H9 (cell line): ENCODE data around the gene EPB41. TPM values are rescaled to one million over a fixed set of nuclear protein-coding genes. Genes with fewer than 3 reads are reported as not detected.
"Not testable (repeated sequence)": the region's sequence is repeated elsewhere in the genome, so short reads cannot be mapped to it uniquely, and the experiment has no call there.

Experiments used
- DNase-seq: peaks from one replicate; pipeline ENCODE4 v3.0.0-alpha.2; 2017
- H2AFZ ChIP-seq: one replicate; pipeline ENCODE4 v1.6.1; 2013; ENCODE audit warnings: mild to moderate bottlenecking, low read length, control low read depth, moderate library complexity
- H2AK5ac ChIP-seq: 2 replicates; pipeline ENCODE4 v1.6.1; 2013; ENCODE audit warnings: low read length, control low read depth, mixed read lengths; ENCODE audit not compliant: insufficient read length
- H2BK120ac ChIP-seq: one replicate; pipeline ENCODE4 v1.6.1; 2013; ENCODE audit warnings: low read depth, mild to moderate bottlenecking, low read length, control low read depth, inconsistent platforms; ENCODE audit not compliant: poor library complexity, severe bottlenecking
- H2BK12ac ChIP-seq: 2 replicates; pipeline ENCODE4 v1.6.1; 2013; ENCODE audit warnings: low read length, control low read depth, mixed read lengths, low read depth; ENCODE audit not compliant: insufficient read length
- H2BK15ac ChIP-seq: 2 replicates; pipeline ENCODE4 v1.6.1; 2013; ENCODE audit warnings: low read depth, low read length, control low read depth
- H2BK20ac ChIP-seq: one replicate; pipeline ENCODE4 v1.6.1; 2013; ENCODE audit warnings: low read depth, mild to moderate bottlenecking, low read length, control low read depth, inconsistent platforms; ENCODE audit not compliant: poor library complexity, severe bottlenecking
- H2BK5ac ChIP-seq: 2 replicates; pipeline ENCODE4 v1.6.1; 2013; ENCODE audit warnings: low read length, control low read depth, mixed read lengths; ENCODE audit not compliant: insufficient read length
- H3K14ac ChIP-seq: 2 replicates; pipeline ENCODE4 v1.6.1; 2013; ENCODE audit warnings: low read length, control low read depth; ENCODE audit not compliant: insufficient read depth
- H3K18ac ChIP-seq: 2 replicates; pipeline ENCODE4 v1.6.1; 2013; ENCODE audit warnings: low read depth, mild to moderate bottlenecking, mixed read lengths, low read length, control low read depth; ENCODE audit not compliant: insufficient read length
- H3K23ac ChIP-seq: 2 replicates; pipeline ENCODE4 v1.6.1; 2013; ENCODE audit warnings: low read length, control low read depth, mixed read lengths, low read depth; ENCODE audit not compliant: insufficient read length
- H3K23me2 ChIP-seq: 2 replicates; pipeline ENCODE4 v1.6.1; 2013; ENCODE audit warnings: low read depth, mild to moderate bottlenecking, mixed read lengths, low read length, control low read depth; ENCODE audit not compliant: insufficient read length, poor library complexity, severe bottlenecking
- H3K27ac ChIP-seq: 2 replicates; pipeline ENCODE4 v1.5.1; 2013; ENCODE audit warnings: low read length, control low read depth, mixed read lengths, low read depth; ENCODE audit not compliant: insufficient read length
- H3K27me3 ChIP-seq: 2 replicates; pipeline ENCODE4 v1.6.1; 2013; ENCODE audit warnings: low read length, control low read depth, inconsistent platforms; ENCODE audit not compliant: insufficient read depth
- H3K4ac ChIP-seq: 2 replicates; pipeline ENCODE4 v1.6.1; 2013; ENCODE audit warnings: low read depth, mild to moderate bottlenecking, control low read depth, inconsistent platforms, low read length, moderate library complexity
- H3K4me1 ChIP-seq: 2 replicates; pipeline ENCODE4 v1.6.1; 2013; ENCODE audit warnings: low read length, control low read depth, inconsistent platforms; ENCODE audit not compliant: insufficient read depth
- H3K4me2 ChIP-seq: 2 replicates; pipeline ENCODE4 v1.6.1; 2013; ENCODE audit warnings: low read length, control low read depth, mixed read lengths; ENCODE audit not compliant: insufficient read length, insufficient read depth
- H3K56ac ChIP-seq: 2 replicates; pipeline ENCODE4 v1.6.1; 2013; ENCODE audit warnings: low read depth, mild to moderate bottlenecking, mixed read lengths, low read length, control low read depth; ENCODE audit not compliant: insufficient read length
- H3K79me1 ChIP-seq: 2 replicates; pipeline ENCODE4 v1.6.1; 2013; ENCODE audit warnings: low read depth, mild to moderate bottlenecking, moderate library complexity, low read length, control low read depth, inconsistent platforms; ENCODE audit not compliant: insufficient read depth, poor library complexity, severe bottlenecking
- H3K79me2 ChIP-seq: 2 replicates; pipeline ENCODE4 v1.6.1; 2013; ENCODE audit warnings: low read length, control low read depth, inconsistent platforms; ENCODE audit not compliant: insufficient read depth
- H3K9ac ChIP-seq: 2 replicates; pipeline ENCODE4 v1.6.1; 2013; ENCODE audit warnings: low read length, control low read depth, mixed read lengths; ENCODE audit not compliant: insufficient read length; ENCODE audit errors: extremely low read depth
- H3K9me3 ChIP-seq: one replicate; pipeline ENCODE4 v1.6.1; 2013; ENCODE audit warnings: low read depth, low read length, inconsistent platforms; ENCODE audit not compliant: control insufficient read depth
- H3T11ph ChIP-seq: one replicate; pipeline ENCODE4 v1.6.1; 2013; ENCODE audit warnings: mild to moderate bottlenecking, low read length, control low read depth, inconsistent platforms
- H4K20me1 ChIP-seq: one replicate; pipeline ENCODE4 v1.6.1; 2013; ENCODE audit not compliant: control insufficient read depth, insufficient read length, insufficient read depth
- H4K5ac ChIP-seq: 2 replicates; pipeline ENCODE4 v1.6.1; 2013; ENCODE audit warnings: low read depth, mild to moderate bottlenecking, mixed read lengths, low read length, control low read depth; ENCODE audit not compliant: insufficient read length
- H4K8ac ChIP-seq: replicated peaks from 2 replicates; pipeline ENCODE4 v1.6.1; 2013; ENCODE audit warnings: low read length, control low read depth, mixed read lengths, low read depth; ENCODE audit not compliant: insufficient read length
- H4K91ac ChIP-seq: 2 replicates; pipeline ENCODE4 v1.6.1; 2013; ENCODE audit warnings: low read depth, mild to moderate bottlenecking, moderate library complexity, mixed read lengths, low read length, control low read depth; ENCODE audit not compliant: insufficient read length
- H3K27ac Mint-ChIP-seq, 3 experiments: 2 replicates in 2 of 3; 3 replicates in 1 of 3; pipeline ENCODE4 v1.8.0; 2020 to 2021; ENCODE audit warnings: mixed read lengths in 3 of 3, mild to moderate bottlenecking in 1 of 3, moderate library complexity in 1 of 3
- H3K27me3 Mint-ChIP-seq: 2 replicates; pipeline ENCODE4 v1.8.0; 2021; ENCODE audit warnings: low read depth, mild to moderate bottlenecking, moderate library complexity, mixed read lengths
- H3K36me3 Mint-ChIP-seq, 3 experiments: 2 replicates in 2 of 3; 3 replicates in 1 of 3; pipeline ENCODE4 v1.8.0; 2020 to 2021; ENCODE audit warnings: low read depth in 3 of 3, mixed read lengths in 3 of 3; ENCODE audit not compliant: insufficient read depth in 1 of 3
- H3K4me1 Mint-ChIP-seq, 2 experiments: 2 replicates each; pipeline ENCODE4 v1.8.0; 2020; ENCODE audit warnings: mixed read lengths in 2 of 2
- H3K4me3 Mint-ChIP-seq, 2 experiments: 2 replicates in 1 of 2; 3 replicates in 1 of 2; pipeline ENCODE4 v1.8.0; 2020 to 2021; ENCODE audit warnings: mild to moderate bottlenecking in 2 of 2, mixed read lengths in 2 of 2, moderate library complexity in 1 of 2
- H3K9me3 Mint-ChIP-seq, 2 experiments: 2 replicates in 1 of 2; 3 replicates in 1 of 2; pipeline ENCODE4 v1.8.0; 2020; ENCODE audit warnings: mild to moderate bottlenecking in 2 of 2, mixed read lengths in 2 of 2, moderate library complexity in 1 of 2
- WGBS: extraction: QIAGEN DNeasy Blood & Tissue Kit; methylation state at CpG from one replicate; pipeline ENCODE4 v1.1.7; 2013; ENCODE audit warnings: missing lambda C conversion rate, low lambda C conversion rate, mixed read lengths; ENCODE audit not compliant: insufficient read length; ENCODE audit errors: extremely low coverage; 5-methylcytosine and 5-hydroxymethylcytosine counted together
- total RNA-seq: library from RNA; stranded (reverse); gene quantifications from 2 replicates; pipeline ENCODE4 v1.2.1, GENCODE V29; 2021
- TF ChIP-seq, protein P1 (sequence below): fragments of 200-600 bp; sonication (generic); conservative IDR thresholded peaks from 3 replicates; pipeline ENCODE4 v1.8.0; 2021; ENCODE audit warnings: antibody characterized with exemption, mild to moderate bottlenecking

Gene EPB41
- total RNA-seq, 1 experiment from 2014 or later, result 75.4 TPM

- Histone ChIP-seq H3T11ph (no peak overlapping the region), H2BK15ac (no peak overlapping the region), H3K4me1 (peaks cover 2% of the 10 kb centered on the region; the same call in 1 of the 2 replicates), H3K23ac (no peak overlapping the region), H3K4ac (no peak overlapping the region), H2BK5ac (no peak overlapping the region), H3K27me3 (no peaks in the 10 kb centered on the region; the same call in 1 of the 2 replicates), H3K79me2 (no peaks in the 10 kb centered on the region), H3K27ac (no peak overlapping the region), H4K91ac (no peak overlapping the region), H3K9ac (no peak overlapping the region), H4K8ac (no peak overlapping the region), H2BK12ac (no peak overlapping the region), H3K4me2 (no peak overlapping the region), H2BK20ac (no peak overlapping the region), H3K56ac (no peak overlapping the region), H4K20me1 (peaks cover 2% of the 10 kb centered on the region), H3K18ac (no peak overlapping the region), H3K23me2 (peaks cover 4% of the 10 kb centered on the region), H2AFZ (no peak overlapping the region), H2AK5ac (no peak overlapping the region), H3K79me1 (no peaks in the 10 kb centered on the region), H3K9me3 (no peaks in the 10 kb centered on the region), H3K14ac (no peak overlapping the region), H4K5ac (no peak overlapping the region), H2BK120ac (no peak overlapping the region)
- peaks cover 9 to 16% of the 10 kb centered on the region in 2 experiments for H3K4me1 Mint-ChIP-seq
- no peaks in the 10 kb centered on the region for H3K9me3 Mint-ChIP-seq
- H3K27me3 Mint-ChIP-seq, result peaks cover 22% of the 10 kb centered on the region
- TF ChIP-seq, protein P1, sequence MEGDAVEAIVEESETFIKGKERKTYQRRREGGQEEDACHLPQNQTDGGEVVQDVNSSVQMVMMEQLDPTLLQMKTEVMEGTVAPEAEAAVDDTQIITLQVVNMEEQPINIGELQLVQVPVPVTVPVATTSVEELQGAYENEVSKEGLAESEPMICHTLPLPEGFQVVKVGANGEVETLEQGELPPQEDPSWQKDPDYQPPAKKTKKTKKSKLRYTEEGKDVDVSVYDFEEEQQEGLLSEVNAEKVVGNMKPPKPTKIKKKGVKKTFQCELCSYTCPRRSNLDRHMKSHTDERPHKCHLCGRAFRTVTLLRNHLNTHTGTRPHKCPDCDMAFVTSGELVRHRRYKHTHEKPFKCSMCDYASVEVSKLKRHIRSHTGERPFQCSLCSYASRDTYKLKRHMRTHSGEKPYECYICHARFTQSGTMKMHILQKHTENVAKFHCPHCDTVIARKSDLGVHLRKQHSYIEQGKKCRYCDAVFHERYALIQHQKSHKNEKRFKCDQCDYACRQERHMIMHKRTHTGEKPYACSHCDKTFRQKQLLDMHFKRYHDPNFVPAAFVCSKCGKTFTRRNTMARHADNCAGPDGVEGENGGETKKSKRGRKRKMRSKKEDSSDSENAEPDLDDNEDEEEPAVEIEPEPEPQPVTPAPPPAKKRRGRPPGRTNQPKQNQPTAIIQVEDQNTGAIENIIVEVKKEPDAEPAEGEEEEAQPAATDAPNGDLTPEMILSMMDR, result no peak
- no peak for DNase-seq
- no peak overlapping the region for H3K27ac Mint-ChIP-seq
- no peak overlapping the region for H3K4me3 Mint-ChIP-seq
- H3K36me3 Mint-ChIP-seq, result no peaks in the 10 kb centered on the region
- WGBS, result no CpG with 5 or more reads among the region's 5 CpGs
Observed at GRCh38 chr1:29129916-29130315, 215.5 kb downstream of the EPB41 start.

GRCh38 chr1:29131056-29131455 is 216.7 kb downstream of the EPB41 start:
- not testable (repeated sequence) for H2BK20ac ChIP-seq, DNase-seq, H3K79me2 ChIP-seq, H3K4me1 Mint-ChIP-seq, H3K27ac ChIP-seq, H3K9me3 ChIP-seq, H3K23ac ChIP-seq, H3K18ac ChIP-seq, H3K4me2 ChIP-seq, H3K14ac ChIP-seq, H3K79me1 ChIP-seq, H4K20me1 ChIP-seq, H4K91ac ChIP-seq, H2BK120ac ChIP-seq, H3K9me3 Mint-ChIP-seq, H3T11ph ChIP-seq, H3K9ac ChIP-seq, H3K27ac Mint-ChIP-seq, H3K4ac ChIP-seq, H4K8ac ChIP-seq, H4K5ac ChIP-seq, H3K4me1 ChIP-seq, H2BK12ac ChIP-seq, H3K23me2 ChIP-seq, H3K27me3 ChIP-seq, H3K4me3 Mint-ChIP-seq, H2AK5ac ChIP-seq, H2AFZ ChIP-seq, H2BK15ac ChIP-seq, H3K36me3 Mint-ChIP-seq, H3K56ac ChIP-seq, H2BK5ac ChIP-seq
- H3K27me3 Mint-ChIP-seq, result peaks cover 12% of the 10 kb centered on the region
- no CpG with 5 or more reads among the region's 29 CpGs for WGBS
